HepG2 (cell line): ENCODE results near the gene ITGAV. TPM values are rescaled to one million over a fixed set of nuclear protein-coding genes. Genes with fewer than 3 reads are reported as not detected.

Source experiments
- ATAC-seq: fragments of 200-7000 bp; cut with Tn5 transposase; 3 replicates; pipeline ENCODE4 v1.9.1; 2020; ENCODE audit warnings: mild to moderate bottlenecking, moderate library complexity
- BruUV-seq: library from RNA; stranded (reverse); fragments of 400-500 nt; replicated peaks from 2 replicates; lab custom pipeline; 2021; lab: Mats Ljungman, UMichigan
- CTCF ChIA-PET: fragments of 300-600 bp; formaldehyde crosslinking; extraction: SDS; loops from one replicate; lab custom pipeline; 2021; ENCODE audit warnings: low total read pairs, inconsistent platforms, low intra/inter-chr PET ratio; lab: Yijun Ruan, JAX
- POLR2A ChIA-PET: fragments of 350-600 bp; sonication (Branson Sonifier 250); formaldehyde crosslinking; loops from one replicate; lab custom pipeline; 2020; ENCODE audit warnings: antibody characterized with exemption, inconsistent platforms; lab: Yijun Ruan, JAX
- DNase-seq: peaks from one replicate; pipeline ENCODE4 v3.0.0-alpha.2; 2015; ENCODE audit warnings: low spot score
- FAIRE-seq: peaks from 3 replicates; lab custom pipeline; 2011; peaks lifted over from hg19 to GRCh38; lab: Jason Lieb, UNC
- H2AFZ ChIP-seq: one replicate; pipeline ENCODE4 v1.6.1; 2011; ENCODE audit warnings: low read length, inconsistent platforms
- H3K27ac ChIP-seq: fragments of 300-600 bp; 3 replicates; pipeline ENCODE4 v1.8.0; 2011; ENCODE audit warnings: mixed run types, mild to moderate bottlenecking, mixed read lengths, low read length, inconsistent platforms; ENCODE audit not compliant: insufficient read depth; ENCODE audit errors: extremely low read length
- H3K27me3 ChIP-seq, 2 experiments: fragments of 200-600 bp in 1 of 2; 2 replicates in 1 of 2; 3 replicates in 1 of 2; pipeline versions ENCODE4 v1.6.0 to v1.8.0; 2011; ENCODE audit warnings: low read length in 2 of 2, mild to moderate bottlenecking in 2 of 2, moderate library complexity in 2 of 2, inconsistent platforms in 1 of 2; ENCODE audit not compliant: insufficient read depth in 2 of 2, control insufficient read depth in 1 of 2
- H3K36me3 ChIP-seq, 2 experiments: fragments of 200-600 bp in 1 of 2; replicated peaks in 1 of 2; 2 replicates in 1 of 2; 3 replicates in 1 of 2; pipeline versions ENCODE4 v1.5.1 to v1.8.0; 2011; ENCODE audit warnings: low read length in 2 of 2, inconsistent platforms in 1 of 2; ENCODE audit not compliant: insufficient read depth in 2 of 2, control insufficient read depth in 1 of 2
- H3K4me1 ChIP-seq: 2 replicates; pipeline ENCODE4 v1.5.1; 2012; ENCODE audit warnings: low read length, inconsistent platforms; ENCODE audit not compliant: insufficient read depth
- H3K4me2 ChIP-seq: 2 replicates; pipeline ENCODE4 v1.6.0; 2011; ENCODE audit warnings: low read depth, low read length, inconsistent platforms
- H3K4me3 ChIP-seq, 3 experiments: fragments of 200-600 bp in 1 of 3; sonication (generic), shearing (Covaris generic) in 1 of 3; replicated peaks in 1 of 3; 2 replicates each; pipeline ENCODE4 v1.5.1; 2011 to 2016; ENCODE audit warnings: low read length in 3 of 3, inconsistent platforms in 2 of 3, low read depth in 2 of 3, mild to moderate bottlenecking in 2 of 3, control low read depth in 1 of 3, mixed read lengths in 1 of 3; ENCODE audit not compliant: insufficient read depth in 1 of 3
- H3K79me2 ChIP-seq: one replicate; pipeline ENCODE4 v1.6.1; 2011; ENCODE audit warnings: low read length, inconsistent platforms; ENCODE audit not compliant: insufficient read depth
- H3K9ac ChIP-seq: 2 replicates; pipeline ENCODE4 v1.6.0; 2011; ENCODE audit warnings: mild to moderate bottlenecking, low read depth, low read length, inconsistent platforms; ENCODE audit not compliant: insufficient read depth
- H3K9me3 ChIP-seq: 2 replicates; pipeline ENCODE4 v1.5.1; 2012; ENCODE audit warnings: mild to moderate bottlenecking, low read length
- H4K20me1 ChIP-seq: 2 replicates; pipeline ENCODE4 v1.6.0; 2011; ENCODE audit warnings: inconsistent platforms, mild to moderate bottlenecking, low read length, moderate library complexity; ENCODE audit not compliant: insufficient read depth
- CCDC6 ChIP-seq: sonication (generic); formaldehyde crosslinking; IDR thresholded peaks from 2 replicates; pipeline ENCODE4 v1.8.1; 2022; ENCODE audit warnings: mild to moderate bottlenecking, missing genetic modification reagents, moderate library complexity
- HOXA5 ChIP-seq: sonication (generic); formaldehyde crosslinking; IDR thresholded peaks from 2 replicates; pipeline ENCODE4 v1.4.0; 2020; ENCODE audit warnings: missing genetic modification reagents
- ZNF790 ChIP-seq: sonication (generic); formaldehyde crosslinking; IDR thresholded peaks from 2 replicates; pipeline ENCODE4 v1.8.0; 2022; ENCODE audit warnings: missing genetic modification reagents, mild to moderate bottlenecking, borderline replicate concordance
- WGBS: methylation state at CpG from one replicate; pipeline ENCODE4 v1.1.6; 2017; ENCODE audit warnings: low lambda C conversion rate; 5-methylcytosine and 5-hydroxymethylcytosine counted together
- in situ Hi-C: cut with HindIII; loops from 2 replicates; pipeline ENCODE4 v1.10.0; 2017; ENCODE audit warnings: low pct_unique_long_range_greater_than_20kb; ENCODE audit not compliant: extremely low pct_ligation_motif_present
- intact Hi-C: fragments of 100-400 bp; cut with micrococcal nuclease; formaldehyde crosslinking; loops from one replicate; pipeline ENCODE4 v1.10.0; 2022; ENCODE audit not compliant: unreplicated experiment
- polyA plus RNA-seq, 8 experiments: library from polyadenylated mRNA; depleted of rRNA in 3 of 8; stranded (reverse) in 7 of 8; unstranded in 1 of 8; fragments of >200 nt; fragmentation: Illumina TruSeq in 4 of 8; extraction: Trizol in 4 of 8; gene quantifications; 2 replicates each; pipeline versions ENCODE4 v1.2.1 to v1.2.3, GENCODE V29; 2011 to 2016; ENCODE audit warnings: low read depth in 4 of 8, missing spikeins in 1 of 8, mixed read lengths in 1 of 8; ENCODE audit not compliant: insufficient read depth in 1 of 8
- total RNA-seq, 5 experiments: library from RNA; depleted of rRNA; stranded (reverse); fragments of >200 nt; fragmentation: Illumina TruSeq; extraction: Trizol; gene quantifications; 2 replicates each; pipeline ENCODE4 v1.2.3, GENCODE V29; 2016; ENCODE audit warnings: low read depth in 1 of 5
- TF ChIP-seq, protein P1 (sequence below): sonication (generic); formaldehyde crosslinking; IDR thresholded peaks from 2 replicates; pipeline ENCODE4 v1.4.0; 2020; ENCODE audit warnings: missing genetic modification reagents, borderline replicate concordance
- TF ChIP-seq, protein P2 (sequence below): sonication (generic); formaldehyde crosslinking; IDR thresholded peaks from 2 replicates; pipeline ENCODE4 v1.9.0; 2021; ENCODE audit warnings: missing genetic modification reagents, borderline replicate concordance

Gene ITGAV
- total and polyA plus RNA-seq, 2 of the 13 experiments (the other 11 are each of a cell fraction or from before 2014, with no cell fraction given), result 59.1 to 60.4 TPM

DNA sequence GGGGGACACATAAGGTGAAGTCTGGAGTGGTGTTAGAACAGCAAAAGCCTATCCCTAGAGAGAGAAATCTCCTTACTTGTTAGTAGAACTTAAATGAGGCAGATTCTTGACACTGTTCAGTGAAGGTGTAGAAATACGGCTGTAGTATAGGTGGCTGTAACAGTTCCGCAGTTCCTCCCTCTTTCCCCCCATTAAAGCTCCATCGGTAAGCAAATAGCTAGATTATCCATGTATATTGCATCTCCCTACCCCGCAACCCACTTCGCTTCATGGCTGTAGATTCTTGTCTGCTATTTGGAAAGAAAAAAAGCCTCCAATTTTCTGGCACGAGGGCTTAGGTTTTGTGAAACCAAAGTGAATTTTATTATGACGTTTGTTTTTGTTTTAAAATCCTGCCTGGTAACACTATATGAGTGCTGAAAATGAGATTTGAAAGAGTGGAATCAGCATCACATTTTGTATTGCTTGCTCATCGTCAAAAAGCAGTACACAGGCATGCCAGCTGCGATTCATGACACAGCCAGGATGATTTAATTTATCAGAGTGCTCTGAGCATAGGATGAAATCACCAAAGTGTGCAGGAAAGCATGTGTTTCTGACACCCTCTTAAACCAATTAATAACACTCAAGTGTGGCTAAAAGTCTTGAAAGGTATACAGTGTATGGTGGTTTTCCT lies 105.4 kb downstream of the ITGAV start:
- CTCF ChIA-PET, result no interaction called here
- no peak overlapping the region for H3K9ac ChIP-seq
- intact Hi-C loops, result no loop called here

More for the DNA sequence above, 105.4 kb downstream of the ITGAV start:
- no TSS peak for BruUV-seq
- no peaks in the 10 kb centered on the region for H3K9me3 ChIP-seq
- no peak overlapping the region for H3K27ac ChIP-seq
- H3K27me3 ChIP-seq, result peaks cover 5 to 49% of the 10 kb centered on the region in 2 experiments; a peak in 4 of 5 replicates
- no peak overlapping the region for H3K4me2 ChIP-seq
- peaks cover 12% of the 10 kb centered on the region for H3K4me1 ChIP-seq
- DNase-seq (no peak), FAIRE-seq (no peak), ATAC-seq (no peak)
- no peaks in the 10 kb centered on the region for H3K36me3 ChIP-seq
- TF ChIP-seq ZNF790 (CRISPR knock-in tag) (no peak), HOXA5 (CRISPR knock-in tag) (no peak), CCDC6 (no peak)
- TF ChIP-seq, protein P1, sequence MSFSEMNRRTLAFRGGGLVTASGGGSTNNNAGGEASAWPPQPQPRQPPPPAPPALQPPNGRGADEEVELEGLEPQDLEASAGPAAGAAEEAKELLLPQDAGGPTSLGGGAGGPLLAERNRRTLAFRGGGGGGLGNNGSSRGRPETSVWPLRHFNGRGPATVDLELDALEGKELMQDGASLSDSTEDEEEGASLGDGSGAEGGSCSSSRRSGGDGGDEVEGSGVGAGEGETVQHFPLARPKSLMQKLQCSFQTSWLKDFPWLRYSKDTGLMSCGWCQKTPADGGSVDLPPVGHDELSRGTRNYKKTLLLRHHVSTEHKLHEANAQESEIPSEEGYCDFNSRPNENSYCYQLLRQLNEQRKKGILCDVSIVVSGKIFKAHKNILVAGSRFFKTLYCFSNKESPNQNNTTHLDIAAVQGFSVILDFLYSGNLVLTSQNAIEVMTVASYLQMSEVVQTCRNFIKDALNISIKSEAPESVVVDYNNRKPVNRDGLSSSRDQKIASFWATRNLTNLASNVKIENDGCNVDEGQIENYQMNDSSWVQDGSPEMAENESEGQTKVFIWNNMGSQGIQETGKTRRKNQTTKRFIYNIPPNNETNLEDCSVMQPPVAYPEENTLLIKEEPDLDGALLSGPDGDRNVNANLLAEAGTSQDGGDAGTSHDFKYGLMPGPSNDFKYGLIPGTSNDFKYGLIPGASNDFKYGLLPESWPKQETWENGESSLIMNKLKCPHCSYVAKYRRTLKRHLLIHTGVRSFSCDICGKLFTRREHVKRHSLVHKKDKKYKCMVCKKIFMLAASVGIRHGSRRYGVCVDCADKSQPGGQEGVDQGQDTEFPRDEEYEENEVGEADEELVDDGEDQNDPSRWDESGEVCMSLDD (CRISPR knock-in tag), result no peak
- TF ChIP-seq, protein P2, sequence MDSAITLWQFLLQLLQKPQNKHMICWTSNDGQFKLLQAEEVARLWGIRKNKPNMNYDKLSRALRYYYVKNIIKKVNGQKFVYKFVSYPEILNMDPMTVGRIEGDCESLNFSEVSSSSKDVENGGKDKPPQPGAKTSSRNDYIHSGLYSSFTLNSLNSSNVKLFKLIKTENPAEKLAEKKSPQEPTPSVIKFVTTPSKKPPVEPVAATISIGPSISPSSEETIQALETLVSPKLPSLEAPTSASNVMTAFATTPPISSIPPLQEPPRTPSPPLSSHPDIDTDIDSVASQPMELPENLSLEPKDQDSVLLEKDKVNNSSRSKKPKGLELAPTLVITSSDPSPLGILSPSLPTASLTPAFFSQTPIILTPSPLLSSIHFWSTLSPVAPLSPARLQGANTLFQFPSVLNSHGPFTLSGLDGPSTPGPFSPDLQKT (CRISPR knock-in tag), result no peak
- 57% methylated on average over 9 of the region's 9 CpGs for WGBS
- in situ Hi-C loops, result no loop called here
- H3K4me3 ChIP-seq, result no peak overlapping the region
- no peaks in the 10 kb centered on the region for H4K20me1 ChIP-seq
- no peak overlapping the region for H2AFZ ChIP-seq
- POLR2A ChIA-PET, result no interaction called here
- no peaks in the 10 kb centered on the region for H3K79me2 ChIP-seq
